ENCODE data around the gene CENPO. TPM values are rescaled to one million over a fixed set of nuclear protein-coding genes. Genes with fewer than 3 reads are reported as not detected.

Gene CENPO
- total RNA-seq, 4 donors from 2014 or later, result 6.0 to 13.8 (median 9.6) TPM

DNA sequence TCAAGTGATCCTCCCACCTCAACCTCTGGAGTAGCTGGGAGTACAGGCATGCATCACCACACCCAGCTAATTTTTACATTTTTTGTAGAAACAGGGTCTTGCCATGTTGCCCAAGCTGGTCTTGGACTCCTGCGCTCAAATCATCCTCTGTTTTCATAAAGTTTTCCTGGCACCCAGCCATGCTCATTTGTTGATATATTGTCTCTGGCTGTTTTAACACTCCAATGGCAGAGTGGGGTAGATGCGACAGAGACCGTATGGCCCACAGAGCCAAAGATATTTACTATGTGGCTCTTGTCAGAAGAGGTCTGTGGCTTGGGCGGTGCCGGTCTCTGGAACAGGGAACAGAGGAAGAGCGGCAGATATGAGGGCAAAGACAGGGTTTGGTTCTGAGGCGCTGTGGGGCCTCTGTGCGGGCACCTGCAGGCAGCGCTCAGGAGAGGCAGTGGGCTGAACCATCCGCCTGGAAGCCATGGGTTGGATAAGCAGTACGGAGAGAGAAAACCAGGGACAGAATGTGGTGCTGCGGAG is 50.2 kb downstream of the CENPO start:
- H3K9me3 ChIP-seq, result no peaks in the 10 kb centered on the region
- TF ChIP-seq EP300 (IDR thresholded peaks at IDR 0.05; ENCODE audit: low read depth) (no peak), POLR2AphosphoS5 (IDR thresholded peaks at IDR 0.05) (no peak), POLR2A (IDR thresholded peaks at IDR 0.05) (no peak)
- TF ChIP-seq, protein P1, sequence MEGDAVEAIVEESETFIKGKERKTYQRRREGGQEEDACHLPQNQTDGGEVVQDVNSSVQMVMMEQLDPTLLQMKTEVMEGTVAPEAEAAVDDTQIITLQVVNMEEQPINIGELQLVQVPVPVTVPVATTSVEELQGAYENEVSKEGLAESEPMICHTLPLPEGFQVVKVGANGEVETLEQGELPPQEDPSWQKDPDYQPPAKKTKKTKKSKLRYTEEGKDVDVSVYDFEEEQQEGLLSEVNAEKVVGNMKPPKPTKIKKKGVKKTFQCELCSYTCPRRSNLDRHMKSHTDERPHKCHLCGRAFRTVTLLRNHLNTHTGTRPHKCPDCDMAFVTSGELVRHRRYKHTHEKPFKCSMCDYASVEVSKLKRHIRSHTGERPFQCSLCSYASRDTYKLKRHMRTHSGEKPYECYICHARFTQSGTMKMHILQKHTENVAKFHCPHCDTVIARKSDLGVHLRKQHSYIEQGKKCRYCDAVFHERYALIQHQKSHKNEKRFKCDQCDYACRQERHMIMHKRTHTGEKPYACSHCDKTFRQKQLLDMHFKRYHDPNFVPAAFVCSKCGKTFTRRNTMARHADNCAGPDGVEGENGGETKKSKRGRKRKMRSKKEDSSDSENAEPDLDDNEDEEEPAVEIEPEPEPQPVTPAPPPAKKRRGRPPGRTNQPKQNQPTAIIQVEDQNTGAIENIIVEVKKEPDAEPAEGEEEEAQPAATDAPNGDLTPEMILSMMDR (IDR thresholded peaks at IDR 0.05), result no peak
- 93% methylated on average over 12 of the region's 12 CpGs; no CpG with 5 or more reads in 1 of the 2 donors for WGBS, 2 donors (ENCODE audit: low coverage in 1 of 2)
- no peak for DNase-seq
- in situ Hi-C loops (cut with MboI; ENCODE audit: low pct_ligation_motif_present in 1 of 4, low pct_unique_long_range_greater_than_20kb in 1 of 4, low sequenced_read_pairs in 3 of 4) (no loop called here), intact Hi-C loops (cut with DNase I; ENCODE audit: low total_unique reads) (no loop called here)
- H3K27ac ChIP-seq, result no peak overlapping the region
- no peaks in the 10 kb centered on the region for H3K36me3 ChIP-seq
- no peak overlapping the region for H3K4me3 ChIP-seq
- no peaks in the 10 kb centered on the region for H3K27me3 ChIP-seq
- no peaks in the 10 kb centered on the region for H3K4me1 ChIP-seq

DNA sequence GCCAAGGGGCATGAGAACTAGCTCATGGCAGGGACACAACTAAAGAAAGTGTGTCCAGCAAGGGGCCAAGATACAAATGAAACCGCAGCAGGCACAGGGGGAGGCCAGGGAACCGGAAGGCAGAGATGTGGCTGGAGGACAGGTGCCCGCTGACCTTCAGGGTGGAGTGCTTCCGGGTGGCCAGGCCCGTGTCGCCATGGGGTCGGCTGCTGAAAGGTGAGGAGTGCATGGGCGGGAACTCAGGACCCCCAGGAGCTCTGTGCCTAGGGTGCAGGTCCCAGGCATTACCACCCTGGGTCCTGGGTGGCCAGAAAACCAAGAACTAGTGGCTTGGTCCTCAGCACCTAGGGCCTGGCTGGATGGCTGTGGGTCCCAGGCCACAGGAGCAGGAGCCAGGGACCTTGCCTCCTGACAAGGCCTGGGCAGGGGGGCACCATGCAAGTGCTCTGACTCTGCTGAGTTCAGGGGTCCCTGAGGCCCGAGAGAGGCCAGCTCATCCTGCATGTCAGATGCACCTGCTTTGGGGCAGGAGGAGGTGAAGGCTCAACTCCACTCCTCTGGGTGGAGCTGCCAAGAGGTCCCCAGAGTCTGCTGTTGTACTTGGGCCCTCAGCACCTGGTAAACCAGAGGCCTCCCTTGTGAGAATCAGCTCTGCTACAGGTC is 50.9 kb downstream of the CENPO start:
- no peaks in the 10 kb centered on the region for H3K36me3 ChIP-seq
- intact Hi-C loops (cut with DNase I; ENCODE audit: low total_unique reads), result no loop called here
- in situ Hi-C loops (cut with MboI; ENCODE audit: low pct_ligation_motif_present in 1 of 4, low pct_unique_long_range_greater_than_20kb in 1 of 4, low sequenced_read_pairs in 3 of 4), result no loop called here
- no peaks in the 10 kb centered on the region for H3K27me3 ChIP-seq
- 95% methylated on average over 9 of the region's 9 CpGs; no CpG with 5 or more reads in 1 of the 2 donors for WGBS, 2 donors (ENCODE audit: low coverage in 1 of 2)
- H3K9me3 ChIP-seq, result no peaks in the 10 kb centered on the region
- TF ChIP-seq EP300 (IDR thresholded peaks at IDR 0.05; ENCODE audit: low read depth) (no peak), POLR2AphosphoS5 (IDR thresholded peaks at IDR 0.05) (no peak)
- TF ChIP-seq, protein P1 (IDR thresholded peaks at IDR 0.05), result no peak
- H3K4me3 ChIP-seq, result no peak overlapping the region
- no peak for DNase-seq
- no peaks in the 10 kb centered on the region for H3K4me1 ChIP-seq
- no peak overlapping the region for H3K27ac ChIP-seq

DNA sequence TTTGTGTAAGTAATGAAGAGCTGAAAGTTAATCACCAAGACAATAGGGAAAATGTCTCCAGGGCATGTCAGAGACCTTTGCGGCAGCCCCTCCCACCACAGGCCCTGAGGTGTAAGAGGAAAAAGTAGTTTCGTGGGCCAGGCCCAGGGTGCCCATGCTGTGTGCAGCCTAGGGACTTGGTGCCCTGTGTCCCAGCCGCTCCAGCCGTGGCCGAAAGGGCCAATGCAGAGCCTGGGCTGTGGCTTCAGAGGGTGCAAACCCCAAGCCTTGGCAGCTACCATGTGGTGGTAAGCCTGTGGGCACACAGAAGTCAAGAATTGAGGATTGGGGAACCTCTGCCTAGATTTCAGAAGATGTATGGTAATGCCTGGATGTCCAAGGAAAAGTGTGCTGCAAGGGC is 52.5 kb downstream of the CENPO start:
- in situ Hi-C loops (cut with MboI; ENCODE audit: low pct_ligation_motif_present in 1 of 4, low pct_unique_long_range_greater_than_20kb in 1 of 4, low sequenced_read_pairs in 3 of 4) (no loop called here), intact Hi-C loops (cut with DNase I; ENCODE audit: low total_unique reads) (no loop called here)
- H3K36me3 ChIP-seq, result no peaks in the 10 kb centered on the region
- WGBS, 2 donors (ENCODE audit: low coverage in 1 of 2), result 95 to 100% methylated on average over 2 to 5 of the region's 5 CpGs
- DNase-seq, result no peak
- H3K4me1 ChIP-seq, result no peaks in the 10 kb centered on the region
- no peaks in the 10 kb centered on the region for H3K9me3 ChIP-seq
- H3K27ac ChIP-seq, result no peak overlapping the region
- no peak for TF ChIP-seq POLR2A (IDR thresholded peaks at IDR 0.05)
- TF ChIP-seq EP300 (IDR thresholded peaks at IDR 0.05; ENCODE audit: low read depth), result no peak
- TF ChIP-seq, protein P1 (IDR thresholded peaks at IDR 0.05), result no peak
- TF ChIP-seq POLR2AphosphoS5 (IDR thresholded peaks at IDR 0.05), result no peak
- H3K27me3 ChIP-seq, result no peaks in the 10 kb centered on the region
- H3K4me3 ChIP-seq, result no peak overlapping the region

DNA sequence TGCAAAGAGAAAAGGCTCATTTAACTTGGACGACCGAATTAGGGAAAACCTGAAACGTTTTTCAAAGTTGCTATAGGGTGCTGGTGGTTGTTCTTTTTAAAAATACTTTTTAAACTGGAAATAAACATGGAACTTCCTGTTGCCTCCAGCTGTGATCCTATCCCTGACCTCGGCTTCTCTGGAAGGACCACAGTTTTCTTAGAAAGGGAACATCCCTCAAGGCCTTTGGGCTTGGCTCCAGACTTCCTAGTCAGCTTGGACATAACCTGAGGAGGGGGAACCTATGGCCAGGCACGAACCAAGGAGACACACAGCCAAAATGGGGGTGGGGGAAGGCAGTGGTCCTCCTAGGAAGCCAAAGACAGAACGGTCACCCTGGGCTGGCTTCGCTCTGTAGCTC is 57.7 kb downstream of the CENPO start:
- TF ChIP-seq POLR2A (IDR thresholded peaks at IDR 0.05), result no peak
- TF ChIP-seq EP300 (IDR thresholded peaks at IDR 0.05; ENCODE audit: low read depth), result no peak
- TF ChIP-seq POLR2AphosphoS5 (IDR thresholded peaks at IDR 0.05), result no peak
- TF ChIP-seq, protein P1 (IDR thresholded peaks at IDR 0.05), result no peak
- in situ Hi-C loops (cut with MboI; ENCODE audit: low pct_ligation_motif_present in 1 of 4, low pct_unique_long_range_greater_than_20kb in 1 of 4, low sequenced_read_pairs in 3 of 4) (no loop called here), intact Hi-C loops (cut with DNase I; ENCODE audit: low total_unique reads) (no loop called here)
- DNase-seq, result no peak
- Histone ChIP-seq H3K36me3 (no peaks in the 10 kb centered on the region), H3K4me3 (no peak overlapping the region), H3K9me3 (no peaks in the 10 kb centered on the region), H3K27me3 (no peaks in the 10 kb centered on the region), H3K27ac (no peak overlapping the region), H3K4me1 (peaks cover 0 to 11% (median 3%) of the 10 kb centered on the region in 4 donors)
- WGBS, 2 donors (ENCODE audit: low coverage in 1 of 2), result 71 to 82% methylated on average over 7 of the region's 7 CpGs

Data from transverse colon (tissue), 4 donors.